ENCODE measurements around the gene CD163L1.

CD163L1 gene

DNA sequence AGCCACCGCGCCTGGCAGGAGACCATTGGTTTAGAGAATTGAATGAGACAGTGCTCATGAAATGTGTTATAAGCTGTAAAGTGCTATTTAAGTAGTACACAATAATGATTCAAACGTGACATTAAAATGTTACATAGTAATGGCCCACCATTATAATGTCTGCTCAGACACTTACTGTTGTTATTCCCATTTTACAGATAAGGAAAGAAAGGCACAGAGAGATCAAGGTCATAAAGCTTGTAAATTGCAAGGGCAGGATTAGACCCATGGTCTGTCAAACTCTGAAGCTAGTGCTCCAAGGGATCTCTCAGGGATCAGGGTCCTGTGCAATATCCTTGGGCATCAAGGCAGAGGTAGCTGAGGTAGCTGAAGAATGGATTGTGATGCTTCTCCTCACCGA lies 133.9 kb downstream of the CD163L1 start:
- H3K9me3 ChIP-seq (ENCODE audit: control insufficient read depth, low read length) = no peaks in the 10 kb centered on the region
- H3K4me3 ChIP-seq (ENCODE audit: low read length) = no peak overlapping the region
- no peaks in the 10 kb centered on the region for H3K36me3 ChIP-seq (ENCODE audit: control insufficient read depth, insufficient read depth, low read length)
- H3K27me3 ChIP-seq (ENCODE audit: control insufficient read depth, insufficient read depth, low read length) = no peaks in the 10 kb centered on the region
- no peak overlapping the region for H3K9ac ChIP-seq (ENCODE audit: low read length)
- H3K4me1 ChIP-seq (ENCODE audit: control insufficient read depth, insufficient read depth, low read length) = no peaks in the 10 kb centered on the region
